Measurements from ENCODE around the gene BEND5.

GRCh38 chr1:48697066-48697707 is 79.5 kb downstream of the BEND5 start:
- TF ChIP-seq USF2 (IDR thresholded peaks at IDR 0.05; ENCODE audit: low read length) (no peak), KDM1A (IDR thresholded peaks at IDR 0.05; ENCODE audit: borderline replicate concordance, low read length) (no peak), ATF2 (IDR thresholded peaks at IDR 0.05; ENCODE audit: low read length) (no peak)

Measured in H1 (cell line).